Ishikawa (cell line): Measurements from ENCODE around the gene DCLK1.

Experiments used
- CREB1 ChIP-seq: IDR thresholded peaks from 2 replicates; pipeline ENCODE4 v1.6.1; 2012; ENCODE audit warnings: low read depth
- EP300 ChIP-seq: IDR thresholded peaks from 2 replicates; pipeline ENCODE4 v1.6.1; 2012; ENCODE audit warnings: borderline replicate concordance
- NFIC ChIP-seq: IDR thresholded peaks from 2 replicates; pipeline ENCODE4 v1.6.1; 2012
- TEAD4 ChIP-seq: IDR thresholded peaks from 2 replicates; pipeline ENCODE4 v1.6.1; 2012
- YY1 ChIP-seq: IDR thresholded peaks from 2 replicates; pipeline ENCODE4 v1.6.1; 2012; ENCODE audit warnings: low read depth
- TF ChIP-seq, protein P1 (sequence below): IDR thresholded peaks from 2 replicates; pipeline ENCODE4 v1.6.1; 2012
- TF ChIP-seq, protein P2 (sequence below): IDR thresholded peaks from 2 replicates; pipeline ENCODE4 v1.6.1; 2012; ENCODE audit warnings: low read depth, mild to moderate bottlenecking

DNA sequence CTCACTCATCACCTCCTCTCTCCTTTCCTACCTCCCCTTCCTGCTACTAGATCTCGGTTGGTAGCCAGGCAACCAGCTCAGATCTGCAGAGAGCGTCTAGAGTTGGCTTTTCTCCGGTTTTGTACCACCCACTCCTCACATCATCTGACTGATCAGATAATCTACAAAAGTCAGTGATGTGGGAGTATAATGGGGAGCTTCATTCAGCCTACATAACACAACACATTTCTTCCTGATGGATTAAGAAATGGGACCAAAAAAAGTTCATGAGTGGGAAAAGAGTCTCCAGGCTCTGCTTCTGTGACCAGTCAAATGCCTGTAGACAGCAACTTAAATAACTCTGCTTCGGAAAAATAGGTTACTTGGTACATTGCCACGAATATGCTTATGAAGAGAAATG, 279.8 kb downstream of the DCLK1 start:
- TF ChIP-seq, protein P1, sequence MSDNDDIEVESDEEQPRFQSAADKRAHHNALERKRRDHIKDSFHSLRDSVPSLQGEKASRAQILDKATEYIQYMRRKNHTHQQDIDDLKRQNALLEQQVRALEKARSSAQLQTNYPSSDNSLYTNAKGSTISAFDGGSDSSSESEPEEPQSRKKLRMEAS = no peak
- TF ChIP-seq EP300 (no peak), NFIC (no peak), TEAD4 (no peak), YY1 (no peak), CREB1 (no peak)
- TF ChIP-seq, protein P2, sequence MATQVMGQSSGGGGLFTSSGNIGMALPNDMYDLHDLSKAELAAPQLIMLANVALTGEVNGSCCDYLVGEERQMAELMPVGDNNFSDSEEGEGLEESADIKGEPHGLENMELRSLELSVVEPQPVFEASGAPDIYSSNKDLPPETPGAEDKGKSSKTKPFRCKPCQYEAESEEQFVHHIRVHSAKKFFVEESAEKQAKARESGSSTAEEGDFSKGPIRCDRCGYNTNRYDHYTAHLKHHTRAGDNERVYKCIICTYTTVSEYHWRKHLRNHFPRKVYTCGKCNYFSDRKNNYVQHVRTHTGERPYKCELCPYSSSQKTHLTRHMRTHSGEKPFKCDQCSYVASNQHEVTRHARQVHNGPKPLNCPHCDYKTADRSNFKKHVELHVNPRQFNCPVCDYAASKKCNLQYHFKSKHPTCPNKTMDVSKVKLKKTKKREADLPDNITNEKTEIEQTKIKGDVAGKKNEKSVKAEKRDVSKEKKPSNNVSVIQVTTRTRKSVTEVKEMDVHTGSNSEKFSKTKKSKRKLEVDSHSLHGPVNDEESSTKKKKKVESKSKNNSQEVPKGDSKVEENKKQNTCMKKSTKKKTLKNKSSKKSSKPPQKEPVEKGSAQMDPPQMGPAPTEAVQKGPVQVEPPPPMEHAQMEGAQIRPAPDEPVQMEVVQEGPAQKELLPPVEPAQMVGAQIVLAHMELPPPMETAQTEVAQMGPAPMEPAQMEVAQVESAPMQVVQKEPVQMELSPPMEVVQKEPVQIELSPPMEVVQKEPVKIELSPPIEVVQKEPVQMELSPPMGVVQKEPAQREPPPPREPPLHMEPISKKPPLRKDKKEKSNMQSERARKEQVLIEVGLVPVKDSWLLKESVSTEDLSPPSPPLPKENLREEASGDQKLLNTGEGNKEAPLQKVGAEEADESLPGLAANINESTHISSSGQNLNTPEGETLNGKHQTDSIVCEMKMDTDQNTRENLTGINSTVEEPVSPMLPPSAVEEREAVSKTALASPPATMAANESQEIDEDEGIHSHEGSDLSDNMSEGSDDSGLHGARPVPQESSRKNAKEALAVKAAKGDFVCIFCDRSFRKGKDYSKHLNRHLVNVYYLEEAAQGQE = no peak
